HG02943 (cell line): ENCODE results near the gene RFTN1.

Experiments
- ATAC-seq: cut with Tn5 transposase; IDR thresholded peaks from one replicate; pipeline ENCODE4 v1.9.1; 2021; ENCODE audit warnings: mild to moderate bottlenecking, low read depth, moderate library complexity; ENCODE audit not compliant: unreplicated experiment

Gene RFTN1

DNA sequence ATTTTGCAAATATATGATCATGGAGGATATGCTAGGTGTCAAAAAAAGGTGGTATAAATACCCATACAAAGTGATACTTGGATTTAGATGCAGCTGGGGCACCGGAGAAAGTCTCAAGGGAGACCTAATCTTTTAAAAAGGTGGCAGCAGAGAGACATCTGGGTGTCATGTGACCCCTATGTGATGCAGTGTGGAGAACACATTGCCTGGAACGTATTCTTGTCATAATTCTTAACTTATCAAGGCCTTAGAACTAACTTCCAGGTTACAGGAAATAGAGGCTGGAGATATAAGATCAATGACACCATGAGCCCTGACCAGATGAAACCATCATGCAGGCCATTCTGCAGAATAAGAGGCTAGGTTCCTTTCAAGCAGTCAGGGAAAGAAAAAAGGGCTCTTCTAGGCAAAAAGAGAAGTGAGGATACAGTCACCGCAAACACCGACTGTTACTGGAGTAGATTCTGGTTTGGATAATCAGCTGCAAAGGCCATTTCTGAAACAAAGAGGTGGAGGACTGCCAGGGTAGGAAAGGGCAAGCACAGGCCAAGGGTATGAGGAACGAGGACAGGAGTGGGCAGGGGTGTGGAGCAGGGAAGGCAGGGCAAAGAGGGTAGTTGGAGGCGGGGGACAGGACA lies 147.9 kb downstream of the RFTN1 start:
- ATAC-seq = no peak

DNA sequence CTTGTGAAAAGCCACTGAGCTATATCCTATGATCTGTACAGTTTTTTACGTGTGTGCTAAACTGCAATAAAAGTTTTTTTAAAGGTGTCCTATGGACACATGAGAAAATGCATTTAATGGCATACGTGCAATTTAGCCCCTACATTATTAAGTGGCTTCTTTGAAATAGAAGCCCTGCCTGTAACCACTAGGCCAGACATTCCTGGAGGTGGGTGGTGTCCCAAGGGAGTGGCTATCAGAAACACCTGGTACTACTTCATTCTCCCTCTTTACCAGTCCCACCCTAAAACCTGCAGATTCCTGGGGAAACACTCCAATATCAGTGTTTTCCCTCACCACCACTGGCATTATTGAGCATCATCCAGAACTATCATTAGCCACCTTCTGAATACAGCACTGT lies 148.5 kb downstream of the RFTN1 start:
- no peak for ATAC-seq

DNA sequence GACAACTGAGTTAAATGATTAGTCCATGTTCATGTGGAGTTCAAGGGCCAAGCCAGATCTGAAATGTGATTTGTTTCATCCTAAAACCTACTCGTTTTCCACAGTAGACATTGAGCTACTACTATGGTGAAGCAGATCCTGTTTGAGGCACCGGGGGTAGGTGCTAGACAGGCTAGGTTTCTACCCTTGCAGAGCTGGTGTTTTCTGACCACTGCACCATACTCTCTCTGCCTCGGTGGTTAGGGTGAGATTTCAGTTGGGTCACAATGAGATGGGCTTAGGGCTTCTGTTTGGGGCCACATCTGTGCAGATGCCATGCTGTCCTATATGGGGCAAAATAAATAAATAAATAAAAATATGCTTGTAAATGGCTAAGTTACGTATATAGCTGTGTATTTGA lies 149.2 kb downstream of the RFTN1 start:
- no peak for ATAC-seq

DNA sequence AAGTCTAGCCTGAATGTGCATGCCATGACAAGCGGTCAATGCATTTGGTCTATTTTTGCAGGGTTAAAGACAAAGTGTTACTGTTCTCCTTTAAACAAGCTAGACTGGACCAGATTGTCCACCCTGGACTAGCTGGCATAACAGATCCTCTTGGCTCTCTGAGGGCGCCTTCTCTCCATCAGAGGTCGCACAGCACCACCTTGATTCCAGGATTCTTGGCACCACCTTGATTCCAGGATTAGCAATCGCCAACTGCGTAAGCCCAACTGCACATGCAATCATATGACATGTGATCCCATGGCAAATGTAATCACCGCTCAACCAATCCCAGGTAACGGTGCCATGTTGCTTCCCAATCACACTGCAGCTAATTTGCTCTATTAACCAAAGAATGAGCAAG lies 149.9 kb downstream of the RFTN1 start:
- ATAC-seq = no peak

DNA sequence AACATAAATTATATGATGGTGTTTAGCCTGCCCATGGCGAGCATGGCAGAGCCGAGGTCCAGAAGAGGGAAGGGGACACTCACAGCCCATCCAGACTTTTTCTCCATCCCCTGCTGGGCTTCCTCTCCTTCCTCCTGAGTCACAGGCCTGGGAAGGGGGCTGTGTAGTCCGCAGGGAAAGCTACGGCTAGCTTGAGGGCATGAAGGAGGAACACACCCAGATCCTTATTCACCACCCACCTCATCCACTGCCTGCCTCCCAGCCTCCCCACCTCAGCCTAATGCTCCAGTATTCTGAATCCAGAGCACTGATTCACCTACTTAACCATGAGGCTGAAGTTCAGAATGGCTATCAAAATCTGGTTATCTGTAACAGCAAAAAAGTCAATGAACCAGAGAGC lies 150.7 kb downstream of the RFTN1 start:
- no peak for ATAC-seq

DNA sequence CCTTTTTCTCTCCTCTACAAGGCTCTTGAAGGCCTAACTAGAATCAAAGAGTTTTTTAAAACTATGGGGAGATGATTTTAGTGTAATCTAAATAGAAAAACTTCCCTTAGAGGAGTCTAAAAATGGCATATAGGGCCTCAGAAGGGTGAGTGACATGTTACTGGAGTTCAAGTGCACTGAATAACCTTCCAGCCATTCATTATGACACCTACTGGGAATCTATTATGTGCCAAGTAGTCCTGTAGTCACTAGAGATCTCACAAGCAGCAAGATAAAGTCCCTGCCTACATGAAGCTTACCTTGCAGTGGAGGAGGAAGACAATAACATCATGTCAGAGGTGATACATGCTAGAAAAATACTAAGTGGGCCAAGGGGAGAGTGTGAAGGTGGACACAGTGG lies 152.4 kb downstream of the RFTN1 start:
- ATAC-seq = no peak

DNA sequence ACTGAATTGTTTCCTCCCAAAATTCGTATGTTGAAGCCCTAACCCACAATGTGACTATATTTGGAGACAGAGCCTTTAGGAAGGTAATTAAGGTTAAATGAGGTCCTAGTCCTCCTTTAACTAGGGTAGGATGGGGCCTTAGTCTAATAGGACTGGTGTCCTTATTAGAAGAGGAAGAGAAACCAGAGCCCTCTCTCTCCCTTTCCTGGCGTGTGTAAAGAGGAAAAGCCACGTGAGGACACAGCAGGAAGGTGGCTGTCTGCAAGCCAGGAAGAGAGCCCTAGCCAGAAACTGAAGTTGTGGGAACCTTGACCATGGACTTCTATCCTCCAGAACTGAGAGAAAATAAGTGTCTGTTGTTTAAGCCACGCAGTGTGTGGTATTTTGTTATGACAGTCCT lies 154.2 kb downstream of the RFTN1 start:
- no peak for ATAC-seq

DNA sequence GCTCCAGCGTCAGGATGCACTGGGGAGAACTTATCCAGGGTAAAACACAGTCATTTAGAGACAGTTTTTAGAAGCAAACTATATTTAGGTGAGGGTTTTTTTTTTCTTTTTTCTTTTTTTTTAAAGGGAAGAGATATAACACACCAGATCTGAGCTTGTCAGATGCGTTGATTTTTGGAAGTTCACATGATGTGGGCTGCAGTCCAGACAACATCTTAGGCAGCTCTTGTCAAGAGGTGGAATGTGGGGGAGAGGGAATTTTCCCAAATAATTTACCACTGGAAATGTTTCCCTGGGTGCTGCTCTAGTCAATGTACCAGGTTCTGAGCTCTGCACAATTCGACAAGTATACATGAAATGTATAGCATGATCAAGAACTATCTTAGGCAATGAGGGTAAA lies 155.2 kb downstream of the RFTN1 start:
- ATAC-seq = no peak

DNA sequence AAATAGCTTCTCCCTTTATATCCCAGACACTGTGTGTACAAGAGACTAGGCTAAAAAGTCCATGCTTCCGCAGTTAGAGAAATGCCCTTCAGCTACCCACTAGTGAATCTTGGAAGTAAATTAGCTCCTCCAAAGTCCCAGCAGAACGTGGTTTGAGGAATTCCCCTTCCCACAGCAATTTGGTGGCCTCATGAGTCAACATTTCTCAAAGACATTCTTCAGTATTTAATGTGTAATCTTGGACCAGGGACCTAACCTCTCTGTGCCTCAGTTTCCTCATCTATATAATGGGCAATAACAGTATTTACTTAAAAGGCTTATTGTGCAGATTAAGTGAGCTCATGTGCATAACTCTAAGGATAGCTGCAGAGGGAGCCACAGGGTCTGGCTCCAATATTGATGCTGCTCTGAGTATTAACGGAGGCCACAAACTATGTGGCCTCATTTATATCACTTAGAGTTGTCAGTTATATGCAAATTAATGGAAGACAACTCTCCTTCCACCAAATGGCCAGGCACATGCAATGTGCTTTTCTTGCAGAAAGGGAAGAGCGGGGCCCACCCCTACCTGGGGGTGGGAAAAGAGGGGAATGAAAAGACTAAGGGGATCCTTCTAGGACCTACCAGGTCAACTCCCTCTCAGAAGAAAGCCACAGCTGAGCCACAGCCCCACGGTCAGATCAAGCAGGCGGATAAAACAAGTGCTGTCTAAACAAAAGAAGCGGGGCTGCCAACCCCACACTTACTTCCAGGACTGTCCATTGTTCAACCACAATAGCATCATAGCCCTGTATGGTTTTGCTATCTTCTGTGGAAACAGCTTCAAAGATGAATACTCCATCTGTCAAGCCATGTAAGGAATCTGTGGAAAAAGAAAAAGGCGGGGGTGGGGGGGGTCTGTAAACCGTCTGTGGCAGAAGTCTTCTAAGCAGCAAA lies 156.0 kb downstream of the RFTN1 start:
- ATAC-seq = no peak

DNA sequence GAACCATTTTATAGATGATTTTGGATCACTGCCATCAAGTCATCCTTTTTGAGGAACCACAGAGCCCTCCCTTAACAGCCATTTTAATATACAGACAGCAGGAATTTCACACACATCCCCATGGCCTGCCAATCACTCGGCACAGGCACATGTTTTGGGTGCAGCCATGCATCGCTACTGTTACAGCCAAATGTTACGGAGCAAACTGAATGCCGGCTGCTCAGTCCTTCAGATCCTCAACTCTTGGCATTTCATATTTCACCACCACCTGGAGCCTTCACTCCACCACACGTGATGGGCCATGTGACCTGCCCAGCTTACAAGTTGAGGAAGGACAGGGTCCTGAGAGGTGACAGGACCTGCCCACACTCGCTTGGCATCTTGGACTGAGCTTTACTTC lies 157.7 kb downstream of the RFTN1 start:
- no peak for ATAC-seq

DNA sequence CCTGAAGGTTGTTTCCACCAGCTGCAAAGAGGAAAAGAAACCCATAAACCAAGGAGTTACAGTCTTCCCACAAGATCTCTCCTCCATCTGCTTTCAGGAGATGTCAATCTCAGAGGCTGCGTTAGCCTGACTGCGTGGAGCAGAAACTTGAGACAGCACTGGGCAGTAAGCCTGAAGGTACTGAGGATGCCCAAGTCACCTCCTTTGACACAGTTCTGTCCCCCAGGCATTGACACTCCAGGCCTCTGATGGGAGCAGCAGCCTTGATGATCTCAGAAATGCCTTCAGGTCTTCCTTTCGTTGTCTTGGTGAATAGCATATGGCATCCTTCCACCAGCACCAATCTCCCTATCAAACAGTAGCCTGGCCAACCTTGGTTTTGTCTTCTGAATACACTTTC lies 159.2 kb downstream of the RFTN1 start:
- ATAC-seq = no peak

DNA sequence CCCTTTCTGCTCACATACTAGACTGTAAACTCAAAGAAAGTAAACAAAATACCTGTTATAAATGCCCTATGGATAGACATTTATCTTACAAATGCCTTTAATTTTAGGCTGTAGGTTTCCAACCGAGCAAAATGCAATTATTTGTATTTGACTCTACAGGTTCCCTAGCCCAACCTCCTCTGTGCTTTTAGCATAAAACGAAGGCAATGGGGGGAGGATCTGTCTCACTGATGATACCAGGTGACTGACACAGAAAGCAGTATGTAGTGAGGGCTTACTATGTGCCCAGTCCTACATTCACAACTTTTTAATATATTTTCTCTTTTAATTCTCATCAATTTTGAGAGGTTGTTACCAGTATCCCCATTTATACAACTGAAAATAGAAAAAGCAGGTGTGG lies 161.1 kb downstream of the RFTN1 start:
- no peak for ATAC-seq

DNA sequence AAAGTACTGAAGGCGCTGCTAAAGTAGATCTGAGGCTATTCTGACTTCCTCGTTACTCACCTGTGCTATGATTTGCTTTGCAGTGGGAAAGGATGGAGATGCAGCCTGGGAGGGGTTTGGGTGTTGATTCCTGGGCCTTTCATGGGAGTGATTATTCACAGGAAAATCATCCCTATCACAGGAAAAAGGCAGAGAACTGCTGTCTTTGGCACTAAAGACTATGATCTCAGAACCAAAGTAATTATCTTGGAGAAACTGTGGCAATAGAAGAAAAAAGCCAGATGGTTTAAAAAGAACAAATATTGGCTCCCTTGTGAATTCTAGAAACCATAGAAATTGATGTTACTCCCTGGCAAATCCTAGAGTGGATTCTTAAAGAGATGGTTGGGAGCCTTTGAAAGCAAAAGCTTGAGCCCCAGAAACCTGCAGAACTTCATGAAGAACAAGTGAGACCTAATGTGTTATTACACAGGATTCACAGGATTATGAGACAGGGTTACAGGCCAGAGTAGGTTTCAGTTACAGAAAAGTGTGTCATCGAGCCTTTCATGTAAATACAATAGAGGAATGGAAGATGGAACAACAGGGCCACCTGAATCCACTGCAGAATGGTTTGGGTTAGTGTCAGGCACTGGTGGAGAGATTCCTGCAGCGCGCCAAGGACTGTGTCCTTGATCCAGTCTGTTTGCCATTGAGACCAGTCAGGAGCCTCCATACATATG lies 162.7 kb downstream of the RFTN1 start:
- no peak for ATAC-seq

DNA sequence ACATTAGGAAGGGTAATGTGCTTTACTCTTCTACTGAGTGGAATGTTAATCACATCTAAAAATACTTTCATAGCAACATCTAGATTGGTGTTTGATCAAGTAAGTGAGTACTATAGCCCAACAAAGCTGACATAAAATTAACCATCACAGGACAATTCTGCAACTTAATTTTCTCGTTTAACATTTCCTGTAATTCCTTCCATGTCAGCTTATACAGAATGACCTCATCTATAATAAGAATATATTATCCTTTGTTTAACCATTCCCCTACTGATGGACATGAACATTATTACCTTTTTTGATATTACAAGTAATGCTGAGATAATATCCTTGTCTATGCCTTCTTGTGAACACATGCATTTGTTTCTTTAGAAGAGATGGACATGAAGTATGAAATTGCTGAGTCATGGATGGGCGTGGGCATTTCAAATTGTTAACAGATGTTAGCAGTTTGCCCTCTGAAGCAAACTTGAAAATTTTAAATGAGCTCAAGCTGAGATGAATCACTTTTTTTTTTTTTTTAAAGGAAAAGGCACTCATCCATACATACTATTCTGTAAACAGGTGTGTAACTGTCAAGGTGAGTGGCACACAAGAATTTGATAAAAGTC lies 163.4 kb downstream of the RFTN1 start:
- ATAC-seq = no peak

DNA sequence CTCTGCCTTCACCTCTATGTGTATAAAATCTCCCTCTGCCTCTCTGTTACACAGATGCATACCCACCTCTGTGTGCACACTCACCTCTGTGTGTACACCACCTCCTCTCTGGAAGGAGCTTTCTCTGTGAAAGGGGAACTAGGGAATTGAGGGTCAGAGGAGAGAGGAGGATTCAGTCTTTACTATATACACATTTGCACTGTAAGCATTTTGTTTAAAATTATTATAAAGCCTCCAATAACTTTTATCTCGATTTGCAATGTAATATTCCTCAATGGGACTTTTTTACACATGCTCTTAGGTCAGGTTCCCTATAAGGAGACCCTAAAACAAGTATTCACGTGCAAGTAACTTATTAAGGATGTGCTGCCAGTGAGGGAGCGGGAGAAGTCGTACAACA lies 166.0 kb downstream of the RFTN1 start:
- no peak for ATAC-seq

DNA sequence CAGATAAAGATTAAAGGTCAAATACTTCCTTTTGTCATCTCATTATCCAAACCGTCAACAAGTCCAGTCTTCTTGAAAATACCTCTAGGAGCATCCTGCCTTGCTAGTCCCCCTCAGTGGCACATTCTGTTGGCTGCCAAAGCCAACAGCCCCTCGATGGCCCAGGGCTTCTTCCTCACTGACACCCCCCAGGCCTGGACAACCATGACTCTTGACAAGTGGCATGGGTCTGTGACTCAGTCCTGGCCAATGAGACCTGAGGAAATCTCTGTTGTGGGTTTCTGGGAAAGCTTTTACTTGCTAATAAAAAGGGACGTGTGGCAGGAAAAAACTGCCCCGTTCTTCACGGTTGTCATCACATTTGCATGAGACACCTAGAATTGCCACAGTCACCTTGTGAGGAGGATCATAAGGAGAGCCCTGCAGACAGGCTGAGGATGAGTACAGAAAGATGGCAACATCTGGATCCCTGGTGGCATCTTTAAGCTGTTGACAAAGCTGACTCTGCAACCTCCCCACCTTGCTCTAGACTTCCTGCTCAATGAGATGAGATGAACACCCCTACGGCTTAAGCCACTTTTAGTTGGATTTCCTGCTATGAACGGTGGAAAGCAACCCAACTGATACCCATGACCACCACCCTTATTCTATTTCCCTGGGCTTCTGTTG lies 167.0 kb downstream of the RFTN1 start:
- ATAC-seq = no peak

DNA sequence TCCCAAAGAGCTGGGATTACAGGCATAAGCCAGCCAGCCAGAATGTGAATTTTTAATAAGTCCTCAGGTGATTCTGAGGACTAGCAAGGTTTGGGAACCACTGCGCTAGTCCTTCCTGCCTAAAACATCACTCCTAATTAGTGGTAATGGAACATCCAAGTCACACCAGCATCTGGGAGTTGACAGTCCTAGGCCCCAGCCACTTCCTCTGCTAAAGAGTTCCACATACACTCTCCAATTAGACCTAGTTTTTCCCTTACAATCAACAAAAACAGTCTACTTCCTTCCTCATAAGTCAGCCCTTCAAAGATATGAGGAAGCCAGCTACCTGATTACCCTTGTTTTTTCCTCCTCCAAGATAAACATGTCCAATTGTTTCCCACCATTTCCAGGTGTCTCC lies 170.4 kb downstream of the RFTN1 start:
- no peak for ATAC-seq

DNA sequence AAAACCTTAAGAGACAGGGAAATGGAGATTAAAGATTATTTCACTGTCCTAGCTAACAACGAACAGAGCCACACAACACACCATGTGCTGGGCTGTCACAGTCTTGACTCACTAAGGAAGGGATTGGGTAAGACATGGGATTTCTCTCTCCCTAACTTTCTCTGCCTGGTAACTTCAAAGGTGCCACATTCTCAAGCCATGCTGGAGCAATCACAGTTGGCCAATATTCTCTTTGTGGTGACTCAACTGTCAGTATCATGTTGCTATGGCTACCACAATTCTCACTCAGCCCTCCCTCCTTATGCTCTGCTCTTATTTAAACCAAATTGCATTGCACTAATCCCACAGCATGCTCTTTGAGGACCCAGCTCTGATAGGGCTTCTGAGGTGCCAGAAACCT lies 174.5 kb downstream of the RFTN1 start:
- ATAC-seq = no peak

DNA sequence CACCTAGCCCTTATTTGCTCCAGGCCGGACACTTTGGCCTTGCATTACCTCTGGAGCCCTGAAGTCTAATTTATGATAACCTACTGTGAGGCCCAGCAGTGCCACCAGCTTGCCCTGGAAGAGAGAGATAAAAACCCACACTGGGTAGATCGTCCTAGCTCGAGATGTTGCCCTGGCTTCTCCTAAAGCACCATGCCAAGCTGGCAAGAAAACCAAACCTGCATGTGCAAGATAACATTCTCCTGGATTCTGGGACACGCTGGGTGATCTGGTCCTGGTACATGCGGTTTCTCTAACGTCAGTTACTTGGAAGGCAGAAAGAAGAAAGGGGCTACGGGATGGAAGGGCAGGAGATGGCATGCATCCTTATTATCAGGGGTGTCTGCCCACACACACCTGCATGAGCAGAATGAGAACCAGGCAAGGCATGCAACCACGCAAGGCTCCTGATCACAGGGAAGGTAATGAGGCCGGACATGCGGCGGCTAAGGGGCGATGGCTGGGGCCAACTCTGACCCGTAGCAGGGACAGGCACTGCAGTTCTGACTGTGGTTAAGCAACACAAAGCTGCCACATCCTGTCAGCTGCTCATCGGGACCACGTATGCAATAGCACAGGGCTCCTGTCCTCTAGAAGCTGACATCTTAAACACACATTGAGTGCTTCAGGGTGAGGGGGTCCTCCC lies 175.5 kb downstream of the RFTN1 start:
- peak; percentile 87 for ATAC-seq

DNA sequence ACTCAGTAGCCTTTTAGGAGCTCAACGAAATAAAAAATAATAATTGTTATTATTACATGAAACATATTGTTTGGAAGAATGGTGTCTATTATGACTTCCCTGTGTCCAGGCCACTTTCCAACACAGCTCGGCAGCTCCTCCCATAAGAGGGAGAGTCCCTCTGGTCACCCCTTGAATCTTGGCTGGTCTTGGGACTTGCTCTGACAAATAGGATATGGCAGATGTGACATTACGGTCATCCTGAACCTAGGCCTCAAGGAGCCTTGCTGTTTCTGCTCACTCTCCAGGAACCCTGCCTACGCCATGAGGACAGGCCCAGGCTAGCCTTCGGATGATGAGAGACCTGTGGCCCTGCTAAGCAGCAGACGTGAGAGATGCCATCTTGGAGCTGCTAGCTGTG lies 176.7 kb downstream of the RFTN1 start:
- ATAC-seq = no peak
